ENCODE data around the gene AFF1. TPM values are rescaled to one million over a fixed set of nuclear protein-coding genes. Genes with fewer than 3 reads are reported as not detected.

AFF1 gene
- total RNA-seq, 4 donors from 2014 or later = 90.1 to 132 (median 101) TPM

DNA sequence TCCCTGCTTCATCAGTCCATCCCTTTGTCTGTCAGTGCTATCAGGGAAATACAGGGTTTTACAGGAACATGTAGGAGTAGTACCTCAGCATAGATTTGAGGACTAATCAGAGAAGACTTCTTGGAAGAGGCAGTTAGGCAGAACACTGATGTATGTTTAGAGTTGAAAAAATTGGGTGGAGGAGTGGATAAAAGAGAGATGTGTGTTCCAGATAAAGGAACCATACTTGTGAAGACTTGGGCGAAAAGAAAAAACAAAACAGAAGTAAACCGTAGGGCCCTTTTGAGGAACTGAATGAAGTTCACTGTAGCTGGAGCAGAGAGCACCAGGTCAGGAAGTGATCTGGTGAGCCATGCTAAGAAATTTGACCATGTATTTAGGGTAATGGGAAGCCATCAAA lies 32.3 kb downstream of the AFF1 start:
- no peak for TF ChIP-seq CTCF (IDR thresholded peaks at IDR 0.05; ENCODE audit: low read depth)

DNA sequence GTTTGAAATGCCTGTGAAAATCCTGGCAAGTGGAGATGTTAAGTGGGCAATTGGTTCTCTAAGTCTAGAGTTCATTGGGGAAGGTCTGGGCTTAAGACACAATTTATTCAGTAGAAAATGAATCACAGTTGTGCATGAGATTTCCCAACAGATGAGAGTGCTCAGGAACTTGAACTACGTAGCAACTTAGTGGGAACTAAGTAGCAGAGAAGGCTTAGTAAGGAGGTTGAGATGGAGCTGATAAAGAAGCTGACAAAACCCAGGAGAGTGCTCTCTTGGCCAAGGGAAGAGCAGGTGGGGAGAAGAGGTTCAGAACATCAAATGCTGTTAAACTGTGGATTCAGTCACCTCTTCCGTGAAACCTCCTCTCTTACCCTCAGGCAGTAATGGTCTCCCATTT lies 33.0 kb downstream of the AFF1 start:
- no peak for TF ChIP-seq CTCF (IDR thresholded peaks at IDR 0.05; ENCODE audit: low read depth)

GRCh38 chr4:86968547-86968946 lies 33.7 kb downstream of the AFF1 start:
- no peak for TF ChIP-seq CTCF (IDR thresholded peaks at IDR 0.05; ENCODE audit: low read depth)

DNA sequence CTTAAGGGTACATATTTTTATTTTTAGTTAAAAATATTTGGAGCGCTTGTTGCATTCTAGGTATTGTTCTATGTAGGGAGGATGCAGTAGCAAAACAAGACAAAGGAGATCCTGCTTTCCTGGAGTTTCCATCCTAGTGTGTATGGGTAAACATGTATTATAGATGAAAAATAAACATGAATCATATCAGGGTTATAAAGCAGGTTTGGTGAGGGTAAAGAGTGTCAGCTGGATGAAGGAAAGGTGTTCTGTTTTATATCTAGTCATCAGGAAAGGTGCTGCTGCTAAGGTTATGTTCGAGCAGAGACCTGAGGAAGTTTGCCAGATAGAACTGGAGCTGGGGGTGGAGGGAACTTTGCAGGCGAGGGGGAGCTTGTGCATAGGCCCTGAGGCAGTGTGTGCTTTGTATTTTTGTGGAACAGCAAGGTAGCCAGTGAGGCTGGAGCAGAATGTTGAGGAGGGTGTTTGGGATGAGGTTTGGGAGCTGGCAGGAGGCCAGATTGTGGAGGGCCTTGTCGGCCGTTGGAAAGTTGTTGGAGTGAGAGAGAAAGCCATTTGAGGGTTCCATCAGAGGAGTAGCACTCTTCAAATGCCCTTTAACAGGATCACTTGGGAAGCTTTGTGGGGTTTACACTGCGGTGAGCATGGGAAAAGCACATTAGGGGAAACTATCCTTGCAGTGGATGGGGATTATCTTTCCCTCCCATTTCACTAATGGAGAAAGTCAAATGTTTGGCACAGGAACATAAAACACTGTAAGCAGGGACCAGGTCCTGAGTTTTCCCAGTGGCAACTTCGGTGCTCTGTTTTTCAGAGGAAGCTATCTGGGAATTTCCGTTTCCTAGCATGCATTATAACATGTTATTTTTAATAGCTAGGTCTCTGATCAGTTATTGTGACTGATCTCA lies 35.9 kb downstream of the AFF1 start:
- TF ChIP-seq CTCF (IDR thresholded peaks at IDR 0.05; ENCODE audit: low read depth) = no peak

DNA sequence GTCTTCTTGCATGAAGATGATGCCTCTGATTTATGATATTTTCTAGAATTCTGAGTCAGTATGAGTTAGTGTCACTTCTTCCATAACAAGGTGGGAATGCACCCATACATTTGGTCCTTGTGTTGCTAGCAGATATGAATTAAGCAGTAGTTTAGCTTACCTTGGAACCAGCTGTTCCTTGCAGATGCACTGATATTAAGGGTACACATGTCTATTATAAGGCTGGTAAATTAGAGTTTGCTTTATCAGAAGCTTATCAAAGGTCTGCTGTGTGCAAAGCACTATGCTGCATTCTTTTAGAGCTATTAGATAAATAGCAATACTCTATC lies 36.5 kb downstream of the AFF1 start:
- TF ChIP-seq CTCF (IDR thresholded peaks at IDR 0.05; ENCODE audit: low read depth) = no peak

- no peak for TF ChIP-seq CTCF (IDR thresholded peaks at IDR 0.05; ENCODE audit: low read depth)
Measured at GRCh38 chr4:86972997-86973396, 38.2 kb downstream of the AFF1 start.

DNA sequence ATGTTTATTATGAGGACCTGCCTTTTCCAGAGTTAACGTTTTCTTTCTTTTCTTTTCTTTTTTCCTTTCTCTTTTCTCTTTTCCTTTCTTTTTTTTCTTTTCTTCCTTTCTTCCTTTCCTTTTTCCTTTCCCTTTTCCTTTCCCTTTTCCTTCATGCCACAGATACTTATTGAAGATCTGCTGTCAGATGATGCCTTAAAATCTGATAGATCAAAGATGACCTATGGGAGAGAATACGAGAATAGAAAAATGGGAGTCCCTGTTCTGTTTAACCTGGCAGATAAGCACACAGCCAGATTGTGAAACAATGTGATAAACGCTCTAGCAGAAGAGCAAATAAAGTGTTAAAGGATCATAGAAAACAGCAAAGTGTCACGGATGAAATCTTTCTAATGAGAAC lies 38.9 kb downstream of the AFF1 start:
- TF ChIP-seq CTCF (IDR thresholded peaks at IDR 0.05; ENCODE audit: low read depth) = no peak
